ENCODE results near the gene ISCA2. TPM values are rescaled to one million over a fixed set of nuclear protein-coding genes. Genes with fewer than 3 reads are reported as not detected.

ISCA2 gene
- total RNA-seq, 1 donor from 2014 or later = 19.8 TPM

DNA sequence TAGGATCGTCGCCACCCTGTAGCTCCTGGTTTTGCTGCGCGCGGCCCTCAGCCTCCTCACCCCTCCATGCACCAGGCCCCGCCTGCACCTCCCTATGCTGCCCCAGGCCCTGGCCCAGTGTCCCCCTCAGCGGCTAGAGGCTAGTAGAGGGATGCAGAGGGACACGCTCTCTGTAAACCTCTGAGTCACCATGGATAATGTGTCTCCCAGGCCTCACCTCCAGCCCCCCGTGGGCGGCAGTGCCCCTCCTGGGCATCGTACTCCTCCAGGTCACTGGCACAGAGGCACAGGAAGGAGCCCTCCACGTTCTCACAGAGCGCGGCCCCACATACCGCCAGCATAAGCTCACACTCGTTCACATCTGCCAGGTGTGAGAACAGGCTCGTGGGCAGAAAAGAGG is 12.3 kb downstream of the ISCA2 start:
- Histone ChIP-seq H3K27me3 (ENCODE audit: control insufficient read depth in 3 of 3, insufficient read depth in 3 of 3, low read length in 3 of 3) (peaks cover 0 to 10% (median 0%) of the 10 kb centered on the region in 3 donors), H3K4me3 (ENCODE audit: low read length in 3 of 3) (no peak overlapping the region), H3K36me3 (ENCODE audit: control insufficient read depth in 3 of 3, insufficient read depth in 3 of 3, low read length in 3 of 3) (peaks cover 11 to 27% (median 18%) of the 10 kb centered on the region in 3 donors), H3K9ac (ENCODE audit: low read depth in 1 of 3, low read length in 3 of 3) (no peak overlapping the region), H3K27ac (ENCODE audit: low read depth, low read length) (no peak overlapping the region), H3K9me3 (ENCODE audit: control insufficient read depth in 3 of 3, low read length in 3 of 3) (no peaks in the 10 kb centered on the region), H3K4me1 (ENCODE audit: control insufficient read depth in 3 of 3, insufficient read depth in 3 of 3, low read length in 3 of 3) (no peaks in the 10 kb centered on the region)

DNA sequence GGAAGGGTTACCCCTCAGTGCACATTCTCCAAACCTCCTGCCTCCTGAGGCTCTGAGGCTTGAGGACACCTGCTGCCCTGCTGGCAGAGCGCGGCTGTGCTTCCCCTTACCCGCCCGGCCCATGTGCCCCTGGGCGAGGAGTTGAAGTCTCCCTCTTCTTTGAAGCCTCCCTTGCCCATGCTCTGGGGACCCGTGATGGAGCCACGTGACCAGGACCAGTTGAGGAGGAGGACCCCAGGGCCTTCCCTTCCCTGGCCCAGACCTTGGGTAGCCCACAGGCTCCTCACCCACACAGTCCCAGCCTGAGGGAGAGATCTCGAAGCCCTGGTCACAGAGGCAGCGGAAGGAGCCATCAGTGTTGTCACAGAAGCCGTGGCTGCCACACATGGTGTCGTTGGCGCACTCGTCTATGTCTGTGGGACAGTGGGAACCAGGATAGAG is 12.9 kb downstream of the ISCA2 start:
- Histone ChIP-seq H3K4me1 (ENCODE audit: control insufficient read depth in 3 of 3, insufficient read depth in 3 of 3, low read length in 3 of 3) (no peaks in the 10 kb centered on the region), H3K9ac (ENCODE audit: low read depth in 1 of 3, low read length in 3 of 3) (no peak overlapping the region), H3K27me3 (ENCODE audit: control insufficient read depth in 3 of 3, insufficient read depth in 3 of 3, low read length in 3 of 3) (peaks cover 0 to 14% (median 5%) of the 10 kb centered on the region in 3 donors), H3K9me3 (ENCODE audit: control insufficient read depth in 3 of 3, low read length in 3 of 3) (no peaks in the 10 kb centered on the region), H3K27ac (ENCODE audit: low read depth, low read length) (no peak overlapping the region), H3K4me3 (ENCODE audit: low read length in 3 of 3) (no peak overlapping the region), H3K36me3 (ENCODE audit: control insufficient read depth in 3 of 3, insufficient read depth in 3 of 3, low read length in 3 of 3) (peaks cover 11 to 27% (median 17%) of the 10 kb centered on the region in 3 donors)

DNA sequence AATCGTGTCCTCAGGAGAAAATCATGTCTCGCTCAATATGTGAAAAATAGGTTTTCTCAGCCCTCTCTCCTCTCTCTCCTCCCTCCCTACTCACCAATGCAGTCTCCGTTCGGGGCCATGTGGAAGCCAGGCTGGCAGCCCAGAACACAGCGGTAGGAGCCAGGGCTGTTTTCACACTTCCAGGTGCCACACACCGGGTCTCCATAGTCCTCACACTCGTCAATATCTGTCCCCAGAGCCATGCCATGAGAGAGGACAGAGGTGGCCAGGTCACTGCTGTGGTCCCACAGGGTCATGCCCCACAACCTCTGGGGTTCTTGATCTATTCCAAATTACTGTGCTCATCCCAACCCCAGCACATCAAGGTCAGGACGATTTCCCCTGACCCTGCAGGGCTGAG is 13.5 kb downstream of the ISCA2 start:
- H3K9ac ChIP-seq (ENCODE audit: low read depth in 1 of 3, low read length in 3 of 3) = no peak overlapping the region
- H3K36me3 ChIP-seq (ENCODE audit: control insufficient read depth in 3 of 3, insufficient read depth in 3 of 3, low read length in 3 of 3) = peaks cover 11 to 25% (median 16%) of the 10 kb centered on the region in 3 donors
- no peaks in the 10 kb centered on the region for H3K9me3 ChIP-seq (ENCODE audit: control insufficient read depth in 3 of 3, low read length in 3 of 3)
- peaks cover 0 to 14% (median 8%) of the 10 kb centered on the region in 3 donors for H3K27me3 ChIP-seq (ENCODE audit: control insufficient read depth in 3 of 3, insufficient read depth in 3 of 3, low read length in 3 of 3)
- H3K4me1 ChIP-seq (ENCODE audit: control insufficient read depth in 3 of 3, insufficient read depth in 3 of 3, low read length in 3 of 3) = peaks cover 0 to under 1% (median 0%) of the 10 kb centered on the region in 3 donors
- H3K27ac ChIP-seq (ENCODE audit: low read depth, low read length) = no peak overlapping the region
- H3K4me3 ChIP-seq (ENCODE audit: low read length in 3 of 3) = no peak overlapping the region

DNA sequence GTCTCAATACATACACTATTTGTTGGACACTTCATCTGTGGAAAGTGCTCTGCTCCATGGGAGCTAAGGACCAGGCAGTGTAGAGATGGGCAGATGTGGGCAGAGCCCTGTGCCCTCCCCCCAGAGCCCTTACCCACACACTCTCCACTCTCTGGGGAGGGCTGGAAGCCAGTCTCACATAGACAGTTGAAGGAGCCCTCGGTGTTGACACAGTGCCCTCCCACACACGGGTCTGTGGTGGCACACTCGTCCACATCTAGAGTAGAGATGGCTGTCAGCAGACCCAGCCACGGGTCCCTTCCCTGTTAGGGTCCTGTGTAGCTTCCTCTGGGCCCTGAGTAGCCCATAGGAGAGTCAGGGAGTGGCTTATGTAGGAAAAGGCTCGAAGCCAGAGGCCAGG is 14.3 kb downstream of the ISCA2 start:
- Histone ChIP-seq H3K4me1 (ENCODE audit: control insufficient read depth in 3 of 3, insufficient read depth in 3 of 3, low read length in 3 of 3) (peaks cover 0 to 2% (median 0%) of the 10 kb centered on the region in 3 donors), H3K36me3 (ENCODE audit: control insufficient read depth in 3 of 3, insufficient read depth in 3 of 3, low read length in 3 of 3) (peaks cover 11 to 21% (median 14%) of the 10 kb centered on the region in 3 donors), H3K27me3 (ENCODE audit: control insufficient read depth in 3 of 3, insufficient read depth in 3 of 3, low read length in 3 of 3) (peaks cover 0 to 14% (median 8%) of the 10 kb centered on the region in 3 donors), H3K4me3 (ENCODE audit: low read length in 3 of 3) (no peak overlapping the region), H3K27ac (ENCODE audit: low read depth, low read length) (no peak overlapping the region), H3K9ac (ENCODE audit: low read depth in 1 of 3, low read length in 3 of 3) (no peak overlapping the region), H3K9me3 (ENCODE audit: control insufficient read depth in 3 of 3, low read length in 3 of 3) (no peaks in the 10 kb centered on the region)

DNA sequence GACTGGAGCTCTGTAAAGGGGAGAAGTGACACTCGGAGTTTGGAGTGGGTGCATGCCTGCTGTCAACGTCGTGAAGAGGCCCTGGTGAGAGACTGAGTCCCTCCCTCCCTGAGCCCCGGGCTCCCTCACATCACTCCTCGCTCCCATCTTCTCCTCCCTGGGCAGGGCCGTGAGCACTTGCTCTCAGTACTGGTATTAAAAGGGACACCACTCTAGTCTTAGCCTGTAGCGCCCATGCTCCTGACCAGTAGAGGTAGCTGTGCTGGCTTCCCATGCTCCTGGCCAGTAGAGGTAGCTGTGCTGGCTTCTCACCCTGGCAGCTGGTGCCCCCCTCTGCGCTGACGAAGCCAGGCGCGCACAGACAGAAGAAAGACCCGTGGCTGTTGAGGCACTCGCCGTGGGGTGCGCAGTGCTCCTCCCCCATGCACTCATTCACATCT is 14.7 kb downstream of the ISCA2 start:
- no peak overlapping the region for H3K9ac ChIP-seq (ENCODE audit: low read depth in 1 of 3, low read length in 3 of 3)
- H3K4me3 ChIP-seq (ENCODE audit: low read length in 3 of 3) = no peak overlapping the region
- H3K27ac ChIP-seq (ENCODE audit: low read depth, low read length) = no peak overlapping the region
- H3K27me3 ChIP-seq (ENCODE audit: control insufficient read depth in 3 of 3, insufficient read depth in 3 of 3, low read length in 3 of 3) = peaks cover 0 to 14% (median 8%) of the 10 kb centered on the region in 3 donors
- H3K36me3 ChIP-seq (ENCODE audit: control insufficient read depth in 3 of 3, insufficient read depth in 3 of 3, low read length in 3 of 3) = peaks cover 9 to 17% (median 11%) of the 10 kb centered on the region in 3 donors
- peaks cover 0 to 2% (median 0%) of the 10 kb centered on the region in 3 donors for H3K4me1 ChIP-seq (ENCODE audit: control insufficient read depth in 3 of 3, insufficient read depth in 3 of 3, low read length in 3 of 3)
- no peaks in the 10 kb centered on the region for H3K9me3 ChIP-seq (ENCODE audit: control insufficient read depth in 3 of 3, low read length in 3 of 3)

DNA sequence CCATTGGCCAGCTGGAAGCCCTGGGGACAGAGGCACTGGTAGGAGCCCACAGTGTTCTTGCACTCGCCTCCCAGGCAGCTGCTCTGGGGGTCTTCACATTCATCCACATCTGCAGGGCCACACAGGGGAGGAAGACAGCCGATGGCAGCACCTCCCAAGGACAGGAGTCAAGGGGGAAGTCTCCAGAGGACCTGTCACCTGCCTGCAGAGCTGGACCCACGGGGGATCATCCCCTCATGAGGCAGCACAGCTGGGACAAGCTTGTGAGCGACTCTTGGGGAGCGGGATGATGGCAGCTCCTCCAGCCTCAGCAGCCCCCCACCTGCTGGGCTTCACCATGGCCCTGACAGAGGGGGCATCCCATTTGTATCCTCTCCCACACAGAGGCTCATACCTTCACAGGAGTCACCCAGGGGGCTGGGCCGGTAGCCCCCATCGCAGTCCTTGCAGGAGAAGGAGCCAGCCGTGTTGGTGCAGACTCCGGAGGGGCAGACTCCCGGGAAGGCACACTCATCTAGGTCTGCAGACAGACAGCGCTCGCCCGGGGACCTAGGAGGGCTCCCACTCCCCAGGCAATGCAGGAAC is 15.4 kb downstream of the ISCA2 start:
- Histone ChIP-seq H3K4me3 (ENCODE audit: low read length in 3 of 3) (no peak overlapping the region), H3K27ac (ENCODE audit: low read depth, low read length) (no peak overlapping the region), H3K4me1 (ENCODE audit: control insufficient read depth in 3 of 3, insufficient read depth in 3 of 3, low read length in 3 of 3) (peaks cover 0 to 4% (median 2%) of the 10 kb centered on the region in 3 donors), H3K9me3 (ENCODE audit: control insufficient read depth in 3 of 3, low read length in 3 of 3) (no peaks in the 10 kb centered on the region), H3K27me3 (ENCODE audit: control insufficient read depth in 3 of 3, insufficient read depth in 3 of 3, low read length in 3 of 3) (peaks cover 0 to 14% (median 8%) of the 10 kb centered on the region in 3 donors), H3K9ac (ENCODE audit: low read depth in 1 of 3, low read length in 3 of 3) (no peak overlapping the region), H3K36me3 (ENCODE audit: control insufficient read depth in 3 of 3, insufficient read depth in 3 of 3, low read length in 3 of 3) (peaks cover 9 to 13% (median 11%) of the 10 kb centered on the region in 3 donors)

DNA sequence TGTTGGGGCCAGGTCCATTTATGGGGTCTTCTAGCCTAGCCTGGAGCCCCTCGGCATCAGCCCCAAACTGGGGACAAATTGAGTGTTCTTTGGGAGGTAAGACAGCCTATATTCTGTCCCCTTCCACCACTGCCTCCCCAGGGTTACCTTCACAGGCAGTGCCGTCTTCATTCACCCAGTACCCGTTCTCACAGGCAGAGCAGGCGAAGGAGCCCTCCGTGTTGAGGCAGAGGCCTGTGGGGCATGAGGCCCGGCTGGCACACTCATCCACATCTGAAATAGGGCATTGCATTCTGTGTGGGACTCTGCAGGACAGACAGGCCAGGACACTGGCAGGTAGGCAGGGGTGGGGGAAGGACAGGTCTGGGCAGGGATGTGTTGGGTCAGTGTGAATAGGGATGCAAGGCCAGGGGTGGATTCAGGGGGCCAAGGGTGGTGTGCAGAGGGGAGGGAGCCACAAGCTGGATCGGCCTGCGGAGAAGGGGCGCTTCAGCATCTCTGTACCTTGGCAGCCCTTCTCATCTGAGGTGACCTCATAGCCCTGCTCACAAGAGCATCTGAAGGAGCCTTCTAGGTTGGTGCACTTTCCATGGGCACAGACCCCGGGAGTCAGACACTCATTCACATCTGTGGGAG is 16.1 kb downstream of the ISCA2 start:
- Histone ChIP-seq H3K9me3 (ENCODE audit: control insufficient read depth in 3 of 3, low read length in 3 of 3) (no peaks in the 10 kb centered on the region), H3K9ac (ENCODE audit: low read depth in 1 of 3, low read length in 3 of 3) (no peak overlapping the region), H3K27ac (ENCODE audit: low read depth, low read length) (no peak overlapping the region), H3K4me3 (ENCODE audit: low read length in 3 of 3) (no peak overlapping the region), H3K4me1 (ENCODE audit: control insufficient read depth in 3 of 3, insufficient read depth in 3 of 3, low read length in 3 of 3) (peaks cover 4 to 12% (median 5%) of the 10 kb centered on the region in 3 donors), H3K27me3 (ENCODE audit: control insufficient read depth in 3 of 3, insufficient read depth in 3 of 3, low read length in 3 of 3) (peaks cover 0 to 14% (median 8%) of the 10 kb centered on the region in 3 donors), H3K36me3 (ENCODE audit: control insufficient read depth in 3 of 3, insufficient read depth in 3 of 3, low read length in 3 of 3) (peaks cover 2 to 5% (median 4%) of the 10 kb centered on the region in 3 donors)

DNA sequence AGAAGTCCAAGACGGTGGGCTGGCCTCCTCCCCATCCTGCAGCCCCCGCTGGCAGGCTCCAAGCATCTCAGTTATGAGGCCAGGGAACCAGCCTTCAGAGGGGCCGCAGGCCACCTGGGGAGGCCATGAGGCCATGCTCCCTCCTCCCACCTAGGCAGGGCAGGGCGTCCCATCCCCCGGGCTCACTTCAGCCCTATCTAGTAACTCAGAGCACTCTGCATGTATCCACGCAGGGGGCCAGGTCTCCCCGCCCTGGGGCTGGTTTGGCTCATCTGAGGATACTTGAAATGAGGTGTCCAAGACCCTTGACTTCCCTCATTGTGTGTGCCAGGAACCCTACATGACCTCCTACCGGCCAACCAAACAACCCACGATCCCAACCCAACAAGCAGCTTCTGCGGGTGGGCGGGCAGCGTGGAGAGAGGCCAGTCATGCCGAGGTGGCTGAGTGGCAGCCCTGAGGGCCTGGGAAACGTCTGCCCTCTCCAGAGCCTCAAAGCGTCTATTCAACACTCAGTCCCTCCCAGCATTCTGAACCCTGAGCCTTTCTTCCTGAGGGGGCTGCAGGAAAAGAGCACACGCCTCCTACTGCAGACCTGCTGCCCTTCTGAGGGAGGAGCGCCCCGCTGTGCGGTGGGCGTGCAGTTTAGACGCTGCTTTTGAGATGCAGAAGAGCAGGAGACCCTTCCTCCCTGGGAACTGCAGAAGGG is 16.8 kb downstream of the ISCA2 start:
- H3K9ac ChIP-seq (ENCODE audit: low read depth in 1 of 3, low read length in 3 of 3) = no peak overlapping the region
- peaks cover 4 to 14% (median 5%) of the 10 kb centered on the region in 3 donors for H3K4me1 ChIP-seq (ENCODE audit: control insufficient read depth in 3 of 3, insufficient read depth in 3 of 3, low read length in 3 of 3)
- H3K9me3 ChIP-seq (ENCODE audit: control insufficient read depth in 3 of 3, low read length in 3 of 3) = no peaks in the 10 kb centered on the region
- no peak overlapping the region for H3K27ac ChIP-seq (ENCODE audit: low read depth, low read length)
- H3K4me3 ChIP-seq (ENCODE audit: low read length in 3 of 3) = no peak overlapping the region
- peaks cover 0 to 14% (median 8%) of the 10 kb centered on the region in 3 donors for H3K27me3 ChIP-seq (ENCODE audit: control insufficient read depth in 3 of 3, insufficient read depth in 3 of 3, low read length in 3 of 3)
- H3K36me3 ChIP-seq (ENCODE audit: control insufficient read depth in 3 of 3, insufficient read depth in 3 of 3, low read length in 3 of 3) = peaks cover 2 to 5% (median 3%) of the 10 kb centered on the region in 3 donors

DNA sequence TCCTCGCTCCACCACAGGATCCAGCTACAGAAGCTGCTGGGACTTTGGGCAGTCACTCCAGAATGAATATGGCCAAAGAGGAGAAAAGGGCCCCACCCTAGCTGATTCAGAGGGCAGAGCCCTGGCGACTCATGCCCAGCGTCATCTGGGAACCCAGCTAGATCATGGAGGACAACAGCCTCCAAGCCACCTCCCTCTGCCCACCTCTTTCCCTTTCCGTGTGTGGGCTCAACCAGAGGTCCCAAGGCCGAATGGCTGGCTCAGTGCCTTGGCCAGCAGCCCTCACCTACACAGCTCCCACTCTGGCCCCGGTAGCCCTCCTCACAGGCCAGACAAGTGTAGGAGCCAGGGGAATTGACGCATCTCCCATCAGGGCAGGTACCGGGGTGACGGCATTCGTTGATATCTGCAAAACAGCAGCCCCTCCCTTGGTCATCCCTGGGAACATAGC is 17.4 kb downstream of the ISCA2 start:
- H3K36me3 ChIP-seq (ENCODE audit: control insufficient read depth in 3 of 3, insufficient read depth in 3 of 3, low read length in 3 of 3) = peaks cover 2 to 5% (median 3%) of the 10 kb centered on the region in 3 donors
- H3K27ac ChIP-seq (ENCODE audit: low read depth, low read length) = no peak overlapping the region
- no peak overlapping the region for H3K4me3 ChIP-seq (ENCODE audit: low read length in 3 of 3)
- no peaks in the 10 kb centered on the region for H3K9me3 ChIP-seq (ENCODE audit: control insufficient read depth in 3 of 3, low read length in 3 of 3)
- H3K4me1 ChIP-seq (ENCODE audit: control insufficient read depth in 3 of 3, insufficient read depth in 3 of 3, low read length in 3 of 3) = peaks cover 4 to 14% (median 5%) of the 10 kb centered on the region in 3 donors
- H3K9ac ChIP-seq (ENCODE audit: low read depth in 1 of 3, low read length in 3 of 3) = no peak overlapping the region
- peaks cover 0 to 14% (median 8%) of the 10 kb centered on the region in 3 donors for H3K27me3 ChIP-seq (ENCODE audit: control insufficient read depth in 3 of 3, insufficient read depth in 3 of 3, low read length in 3 of 3)
